ENCODE results near the gene GPATCH8. TPM values are rescaled to one million over a fixed set of nuclear protein-coding genes. Genes with fewer than 3 reads are reported as not detected.

GPATCH8 gene
- total and polyA plus RNA-seq, 9 of the 15 experiments (the other 6 are each of a cell fraction or from before 2014, with no cell fraction given) = 10.6 to 29.6 (median 13.2) TPM

DNA sequence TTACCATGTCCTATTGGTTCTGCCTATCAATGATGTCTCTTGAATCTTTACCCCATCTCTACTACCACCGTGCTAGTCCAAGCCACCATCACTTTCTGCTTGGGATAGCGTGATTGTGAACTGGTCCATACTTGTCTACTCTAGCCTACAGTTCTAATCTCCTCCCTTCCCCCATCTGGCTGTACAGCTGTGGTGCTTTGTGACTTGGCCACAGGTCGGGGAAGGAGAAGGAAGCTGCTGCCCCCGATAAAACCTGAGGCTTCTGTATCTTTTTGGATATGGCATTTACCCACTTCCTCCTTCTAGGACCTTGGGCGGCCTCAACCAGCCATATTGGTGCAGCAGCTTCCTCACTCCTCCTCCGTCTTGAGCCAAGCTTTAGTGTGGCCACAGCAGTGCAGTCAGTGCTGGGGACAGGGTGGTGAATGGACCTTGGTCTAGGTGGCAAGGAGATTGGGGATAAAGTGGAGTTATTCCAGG is 113.4 kb downstream of the GPATCH8 start (continued):
- TF ChIP-seq CUX1 (CRISPR knock-in tag; IDR thresholded peaks at IDR 0.05) (0 out of 2 replicates have a peak, but pooled peaks have one; percentile 34), SRSF1 (IDR thresholded peaks at IDR 0.05; ENCODE audit: low read depth, low read length) (no peak), SMC3 (conservative IDR thresholded peaks at IDR 0.05; ENCODE audit: insufficient read depth, low read depth, low read length) (no peak), CREM (IDR thresholded peaks at IDR 0.05; ENCODE audit: low read depth) (peak; percentile 70), KDM1A (IDR thresholded peaks at IDR 0.05) (peak; percentile 70 to 79; a peak in 3 of 4 replicates), BCLAF1 (IDR thresholded peaks at IDR 0.05; ENCODE audit: borderline replicate concordance in 1 of 2, control insufficient read depth in 1 of 2, low read depth in 2 of 2, low read length in 1 of 2) (0 out of 4 replicates have a peak, but pooled peaks of 1 of the 2 experiments have one; percentile 26), SMARCE1 (IDR thresholded peaks at IDR 0.05) (no peak; the same call in 1 of the 2 replicates), TAF7 (tag; IDR thresholded peaks at IDR 0.05) (no peak), HNRNPUL1 (IDR thresholded peaks at IDR 0.05; ENCODE audit: low read length) (no peak), PRDM10 (IDR thresholded peaks at IDR 0.05; ENCODE audit: partially characterized antibody) (peak; percentile 83), ZBTB43 (CRISPR knock-in tag; IDR thresholded peaks at IDR 0.05) (no peak), GTF2A2 (tag; IDR thresholded peaks at IDR 0.05) (no peak)
- TF ChIP-seq, protein P1, sequence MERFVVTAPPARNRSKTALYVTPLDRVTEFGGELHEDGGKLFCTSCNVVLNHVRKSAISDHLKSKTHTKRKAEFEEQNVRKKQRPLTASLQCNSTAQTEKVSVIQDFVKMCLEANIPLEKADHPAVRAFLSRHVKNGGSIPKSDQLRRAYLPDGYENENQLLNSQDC (CRISPR knock-in tag; IDR thresholded peaks at IDR 0.05) = no peak

Data from K562 (cell line).